ENCODE results near the gene FLAD1. TPM values are rescaled to one million over a fixed set of nuclear protein-coding genes. Genes with fewer than 3 reads are reported as not detected.

Gene FLAD1
- total and polyA plus RNA-seq, 2 of the 8 experiments (the other 6 are each of a cell fraction or from before 2014, with no cell fraction given) = 104 to 143 TPM

GRCh38 chr1:154968731-154969130 lies 14.4 kb upstream of the FLAD1 start:
- Histone ChIP-seq H3K23me2 (ENCODE audit: low read depth, low read length) (peaks cover 22% of the 10 kb centered on the region), H3K4ac (replicated peaks; ENCODE audit: insufficient read length, low read depth, low read length) (no peak overlapping the region), H3K27ac (ENCODE audit: low read depth, low read length) (no peak overlapping the region), H3K18ac (ENCODE audit: extremely low read depth, low read length) (no peak overlapping the region; the same call in 1 of the 2 replicates), H3K23ac (ENCODE audit: insufficient read length) (no peak overlapping the region), H3K4me3 (ENCODE audit: extremely low read depth in 1 of 4, insufficient read depth in 2 of 4, low read depth in 3 of 4, low read length in 4 of 4) (peak overlapping the region; percentile 61 to 80 (median 76); a peak in 7 of 8 replicates), H4K5ac (ENCODE audit: insufficient read length, low read depth, low read length) (no peak overlapping the region), H3K14ac (ENCODE audit: insufficient read length) (no peak overlapping the region), H4K91ac (replicated peaks; ENCODE audit: insufficient read length, low read length) (no peak overlapping the region), H3K4me1 (replicated peaks in 1 of 4; ENCODE audit: control insufficient read depth in 3 of 4, insufficient read depth in 4 of 4, low read length in 3 of 4) (peaks cover 3 to 19% (median 14%) of the 10 kb centered on the region in 4 experiments), H2BK120ac (replicated peaks; ENCODE audit: low read depth, low read length) (no peak overlapping the region), H3K9me3 (ENCODE audit: insufficient read depth in 2 of 2, low read depth in 1 of 2, low read length in 1 of 2) (no peaks in the 10 kb centered on the region), H3K4me2 (ENCODE audit: insufficient read depth in 1 of 2, low read depth in 2 of 2, low read length in 2 of 2) (peak overlapping the region; percentile 78), H2AK5ac (ENCODE audit: low read depth, low read length) (no peak overlapping the region), H2AFZ (ENCODE audit: low read length) (no peak overlapping the region), H3K79me1 (ENCODE audit: low read depth, low read length) (peaks cover 14% of the 10 kb centered on the region; the same call in 1 of the 2 replicates), H3K56ac (replicated peaks; ENCODE audit: insufficient read length, low read depth, low read length) (no peak overlapping the region), H2BK5ac (ENCODE audit: low read depth, low read length) (peak overlapping the region; percentile 99), H2BK15ac (ENCODE audit: low read length) (0 out of 2 replicates have a peak overlapping the region, but pooled peaks have one; percentile 29), H4K8ac (ENCODE audit: extremely low read depth, insufficient read depth, low read length) (no peak overlapping the region), H3K27me3 (replicated peaks in 1 of 4; ENCODE audit: control insufficient read depth in 3 of 4, extremely low read depth in 1 of 4, insufficient read depth in 3 of 4, low read length in 3 of 4) (no peaks in the 10 kb centered on the region), H4K20me1 (replicated peaks in 1 of 2; ENCODE audit: control insufficient read depth in 1 of 2, insufficient read depth in 2 of 2, low read length in 2 of 2) (peaks cover 9 to 12% of the 10 kb centered on the region in 2 experiments), H3K79me2 (ENCODE audit: control insufficient read depth in 1 of 2, insufficient read depth in 2 of 2, low read length in 2 of 2) (peaks cover 6 to 38% of the 10 kb centered on the region in 2 experiments; a peak in 3 of 4 replicates), H2BK12ac (ENCODE audit: low read depth, low read length) (peak overlapping the region; percentile 90; the same call in 1 of the 2 replicates), H2BK20ac (ENCODE audit: low read length) (no peak overlapping the region), H3K9ac (replicated peaks in 1 of 4; ENCODE audit: extremely low read depth in 1 of 4, low read depth in 3 of 4, low read length in 3 of 4) (peak overlapping the region in 3 of 4 experiments; percentile 29 to 57 (median 44); a peak in 5 of 7 replicates), H3K36me3 (ENCODE audit: control insufficient read depth in 2 of 4, insufficient read depth in 4 of 4, low read length in 3 of 4) (peaks cover 15 to 42% (median 36%) of the 10 kb centered on the region in 4 experiments)
- CTCF ChIA-PET (ENCODE audit: partially characterized antibody) = interaction anchor here (0.7 to 20.6 kb wide), 4 partner anchors 28 to 93 kb away, joined by 3 to 334 read pairs (median 4); partner anchors contain the start of gene LENEP
- no peak for DNase-seq (ENCODE audit: low read depth in 1 of 2, low spot score in 2 of 2)
- 86% methylated on average over 3 of the region's 3 CpGs; no CpG with 5 or more reads in 1 of the 2 experiments for WGBS, 2 experiments (ENCODE audit: extremely low coverage in 1 of 2, insufficient coverage in 1 of 2, insufficient read length in 1 of 2, insufficient replicate concordance in 2 of 2, low coverage in 1 of 2, low lambda C conversion rate in 2 of 2, missing lambda C conversion rate in 1 of 2)
- TF ChIP-seq CBX5 (IDR thresholded peaks at IDR 0.05; ENCODE audit: low read depth, low read length) (no peak), SAP30 (IDR thresholded peaks at IDR 0.05; ENCODE audit: insufficient read depth, insufficient replicate concordance, low read length) (no peak), KDM4A (IDR thresholded peaks at IDR 0.05; ENCODE audit: low read depth, low read length, severe bottlenecking) (no peak), USF2 (IDR thresholded peaks at IDR 0.05; ENCODE audit: low read length) (no peak), EGR1 (IDR thresholded peaks at IDR 0.05; ENCODE audit: borderline replicate concordance, low read depth, low read length) (no peak), KDM5A (IDR thresholded peaks at IDR 0.05; ENCODE audit: low read length) (no peak), JUND (IDR thresholded peaks at IDR 0.05; ENCODE audit: low read length) (no peak), MAFK (IDR thresholded peaks at IDR 0.05; ENCODE audit: low read depth, low read length) (no peak), ASH2L (IDR thresholded peaks at IDR 0.05; ENCODE audit: low read length) (no peak), EZH2 (IDR thresholded peaks at IDR 0.05; ENCODE audit: low read depth, low read length, severe bottlenecking) (no peak)
- POLR2A ChIA-PET (ENCODE audit: partially characterized antibody) = interaction anchor here (7.2 to 42.8 kb wide), 4 partner anchors 10 to 46 kb away, joined by 120 to 702 read pairs (median 413); partner anchors contain the start of genes FLAD1, LENEP, PBXIP1 and PYGO2
- no peak for FAIRE-seq

Data from H1 (cell line).